ENCODE results near the gene MPDZ. TPM values are rescaled to one million over a fixed set of nuclear protein-coding genes. Genes with fewer than 3 reads are reported as not detected.

Gene MPDZ
- total and polyA plus RNA-seq, 2 experiments from 2014 or later, result 33.0 to 43.1 TPM

DNA sequence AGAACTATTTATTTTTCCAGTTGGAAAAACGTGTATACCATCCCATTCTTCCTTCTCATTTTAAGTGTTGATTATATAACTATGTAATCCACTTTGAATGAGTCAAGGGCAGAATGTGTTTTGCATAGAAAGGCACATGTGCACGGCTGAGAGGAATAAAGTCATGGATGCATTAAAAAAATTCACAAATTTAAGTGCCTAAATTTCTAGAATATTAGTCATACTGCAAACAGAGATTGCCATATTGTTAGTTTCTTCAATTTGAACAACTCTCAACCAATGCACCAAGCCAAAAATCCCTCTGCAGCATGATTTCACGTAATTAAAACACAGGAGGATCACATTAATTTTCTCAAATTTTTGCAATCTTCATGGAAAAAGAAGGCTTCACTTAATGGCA, 166.3 kb downstream of the MPDZ start:
- peaks cover 3% of the 10 kb centered on the region; the same call in 1 of the 2 replicates for H3K4me1 ChIP-seq (ENCODE audit: insufficient read depth)
- H3K4me2 ChIP-seq, result no peak overlapping the region
- no peaks in the 10 kb centered on the region for H4K20me1 ChIP-seq (replicated peaks; ENCODE audit: insufficient read depth)
- H3K9me2 ChIP-seq (ENCODE audit: insufficient read depth), result no peaks in the 10 kb centered on the region
- no peak for DNase-seq (ENCODE audit: low spot score)
- no peak overlapping the region for H2AFZ ChIP-seq
- H3K4me1 Mint-ChIP-seq, result peaks cover 2% of the 10 kb centered on the region; the same call in 2 of the 3 replicates
- H3K27ac Mint-ChIP-seq, result no peak overlapping the region
- H3K36me3 ChIP-seq (ENCODE audit: insufficient read depth), result peaks cover 11% of the 10 kb centered on the region; the same call in 1 of the 2 replicates
- no peak for TF ChIP-seq EZH2 (IDR thresholded peaks at IDR 0.05; ENCODE audit: low read depth, unreplicated experiment)
- TF ChIP-seq, protein P1, sequence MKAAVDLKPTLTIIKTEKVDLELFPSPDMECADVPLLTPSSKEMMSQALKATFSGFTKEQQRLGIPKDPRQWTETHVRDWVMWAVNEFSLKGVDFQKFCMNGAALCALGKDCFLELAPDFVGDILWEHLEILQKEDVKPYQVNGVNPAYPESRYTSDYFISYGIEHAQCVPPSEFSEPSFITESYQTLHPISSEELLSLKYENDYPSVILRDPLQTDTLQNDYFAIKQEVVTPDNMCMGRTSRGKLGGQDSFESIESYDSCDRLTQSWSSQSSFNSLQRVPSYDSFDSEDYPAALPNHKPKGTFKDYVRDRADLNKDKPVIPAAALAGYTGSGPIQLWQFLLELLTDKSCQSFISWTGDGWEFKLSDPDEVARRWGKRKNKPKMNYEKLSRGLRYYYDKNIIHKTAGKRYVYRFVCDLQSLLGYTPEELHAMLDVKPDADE (IDR thresholded peaks at IDR 0.05), result no peak
- no peak for TF ChIP-seq NANOG (IDR thresholded peaks at IDR 0.05; ENCODE audit: borderline replicate concordance)
- TF ChIP-seq ZNF114 (CRISPR knock-in tag; IDR thresholded peaks at IDR 0.05), result no peak
- no peak for TF ChIP-seq POLR2AphosphoS5 (IDR thresholded peaks at IDR 0.05; ENCODE audit: low read depth)
- no peak for TF ChIP-seq JUNB (IDR thresholded peaks at IDR 0.05; ENCODE audit: unreplicated experiment)
- TF ChIP-seq, protein P2, sequence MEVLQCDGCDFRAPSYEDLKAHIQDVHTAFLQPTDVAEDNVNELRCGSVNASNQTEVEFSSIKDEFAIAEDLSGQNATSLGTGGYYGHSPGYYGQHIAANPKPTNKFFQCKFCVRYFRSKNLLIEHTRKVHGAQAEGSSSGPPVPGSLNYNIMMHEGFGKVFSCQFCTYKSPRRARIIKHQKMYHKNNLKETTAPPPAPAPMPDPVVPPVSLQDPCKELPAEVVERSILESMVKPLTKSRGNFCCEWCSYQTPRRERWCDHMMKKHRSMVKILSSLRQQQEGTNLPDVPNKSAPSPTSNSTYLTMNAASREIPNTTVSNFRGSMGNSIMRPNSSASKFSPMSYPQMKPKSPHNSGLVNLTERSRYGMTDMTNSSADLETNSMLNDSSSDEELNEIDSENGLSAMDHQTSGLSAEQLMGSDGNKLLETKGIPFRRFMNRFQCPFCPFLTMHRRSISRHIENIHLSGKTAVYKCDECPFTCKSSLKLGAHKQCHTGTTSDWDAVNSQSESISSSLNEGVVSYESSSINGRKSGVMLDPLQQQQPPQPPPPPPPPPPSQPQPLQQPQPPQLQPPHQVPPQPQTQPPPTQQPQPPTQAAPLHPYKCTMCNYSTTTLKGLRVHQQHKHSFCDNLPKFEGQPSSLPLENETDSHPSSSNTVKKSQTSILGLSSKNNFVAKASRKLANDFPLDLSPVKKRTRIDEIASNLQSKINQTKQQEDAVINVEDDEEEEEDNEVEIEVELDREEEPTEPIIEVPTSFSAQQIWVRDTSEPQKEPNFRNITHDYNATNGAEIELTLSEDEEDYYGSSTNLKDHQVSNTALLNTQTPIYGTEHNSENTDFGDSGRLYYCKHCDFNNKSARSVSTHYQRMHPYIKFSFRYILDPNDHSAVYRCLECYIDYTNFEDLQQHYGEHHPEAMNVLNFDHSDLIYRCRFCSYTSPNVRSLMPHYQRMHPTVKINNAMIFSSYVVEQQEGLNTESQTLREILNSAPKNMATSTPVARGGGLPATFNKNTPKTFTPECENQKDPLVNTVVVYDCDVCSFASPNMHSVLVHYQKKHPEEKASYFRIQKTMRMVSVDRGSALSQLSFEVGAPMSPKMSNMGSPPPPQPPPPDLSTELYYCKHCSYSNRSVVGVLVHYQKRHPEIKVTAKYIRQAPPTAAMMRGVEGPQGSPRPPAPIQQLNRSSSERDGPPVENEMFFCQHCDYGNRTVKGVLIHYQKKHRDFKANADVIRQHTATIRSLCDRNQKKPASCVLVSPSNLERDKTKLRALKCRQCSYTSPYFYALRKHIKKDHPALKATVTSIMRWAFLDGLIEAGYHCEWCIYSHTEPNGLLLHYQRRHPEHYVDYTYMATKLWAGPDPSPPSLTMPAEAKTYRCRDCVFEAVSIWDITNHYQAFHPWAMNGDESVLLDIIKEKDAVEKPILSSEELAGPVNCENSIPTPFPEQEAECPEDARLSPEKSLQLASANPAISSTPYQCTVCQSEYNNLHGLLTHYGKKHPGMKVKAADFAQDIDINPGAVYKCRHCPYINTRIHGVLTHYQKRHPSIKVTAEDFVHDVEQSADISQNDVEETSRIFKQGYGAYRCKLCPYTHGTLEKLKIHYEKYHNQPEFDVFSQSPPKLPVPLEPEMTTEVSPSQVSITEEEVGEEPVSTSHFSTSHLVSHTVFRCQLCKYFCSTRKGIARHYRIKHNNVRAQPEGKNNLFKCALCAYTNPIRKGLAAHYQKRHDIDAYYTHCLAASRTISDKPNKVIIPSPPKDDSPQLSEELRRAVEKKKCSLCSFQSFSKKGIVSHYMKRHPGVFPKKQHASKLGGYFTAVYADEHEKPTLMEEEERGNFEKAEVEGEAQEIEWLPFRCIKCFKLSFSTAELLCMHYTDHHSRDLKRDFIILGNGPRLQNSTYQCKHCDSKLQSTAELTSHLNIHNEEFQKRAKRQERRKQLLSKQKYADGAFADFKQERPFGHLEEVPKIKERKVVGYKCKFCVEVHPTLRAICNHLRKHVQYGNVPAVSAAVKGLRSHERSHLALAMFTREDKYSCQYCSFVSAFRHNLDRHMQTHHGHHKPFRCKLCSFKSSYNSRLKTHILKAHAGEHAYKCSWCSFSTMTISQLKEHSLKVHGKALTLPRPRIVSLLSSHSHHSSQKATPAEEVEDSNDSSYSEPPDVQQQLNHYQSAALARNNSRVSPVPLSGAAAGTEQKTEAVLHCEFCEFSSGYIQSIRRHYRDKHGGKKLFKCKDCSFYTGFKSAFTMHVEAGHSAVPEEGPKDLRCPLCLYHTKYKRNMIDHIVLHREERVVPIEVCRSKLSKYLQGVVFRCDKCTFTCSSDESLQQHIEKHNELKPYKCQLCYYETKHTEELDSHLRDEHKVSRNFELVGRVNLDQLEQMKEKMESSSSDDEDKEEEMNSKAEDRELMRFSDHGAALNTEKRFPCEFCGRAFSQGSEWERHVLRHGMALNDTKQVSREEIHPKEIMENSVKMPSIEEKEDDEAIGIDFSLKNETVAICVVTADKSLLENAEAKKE (CRISPR knock-in tag; IDR thresholded peaks at IDR 0.05), result no peak
- no peaks in the 10 kb centered on the region for H3K27me3 Mint-ChIP-seq (ENCODE audit: insufficient read depth, low read depth, poor library complexity)
- H3K79me2 ChIP-seq (replicated peaks; ENCODE audit: insufficient read depth), result no peaks in the 10 kb centered on the region
- no peaks in the 10 kb centered on the region for H3K9me3 Mint-ChIP-seq
- no peak for ATAC-seq
- H3K27me3 ChIP-seq (ENCODE audit: insufficient read depth), result no peaks in the 10 kb centered on the region
- no peaks in the 10 kb centered on the region for H3F3A ChIP-seq (replicated peaks; ENCODE audit: low read depth)
- no peak overlapping the region for H3K27ac ChIP-seq (ENCODE audit: low read depth)
- peaks cover 14% of the 10 kb centered on the region; the same call in 1 of the 3 replicates for H3K36me3 Mint-ChIP-seq (ENCODE audit: low read depth)
- H3K4me3 Mint-ChIP-seq, result no peak overlapping the region
- no peak overlapping the region for H3K4me3 ChIP-seq

Data from GM23338 (cell line).